Left ventricle myocardium inferior (tissue), 1 donor: ENCODE data around the gene ATP8B1. TPM values are rescaled to one million over a fixed set of nuclear protein-coding genes. Genes with fewer than 3 reads are reported as not detected.

Experiments used
- DNase-seq: peaks from one replicate; pipeline ENCODE4 v3.0.0-alpha.2; 2020
- H3K27ac ChIP-seq: fragments of 200-600 bp; replicated peaks from 2 replicates; pipeline ENCODE4 v1.8.0; 2021
- H3K27me3 ChIP-seq: fragments of 200-600 bp; 2 replicates; pipeline ENCODE4 v1.8.0; 2021; ENCODE audit warnings: low read depth
- H3K36me3 ChIP-seq: fragments of 200-600 bp; 2 replicates; pipeline ENCODE4 v1.8.0; 2021
- H3K4me1 ChIP-seq: fragments of 200-600 bp; 2 replicates; pipeline ENCODE4 v1.8.0; 2021
- H3K4me3 ChIP-seq: fragments of 200-600 bp; 2 replicates; pipeline ENCODE4 v1.8.0; 2021; ENCODE audit warnings: mild to moderate bottlenecking, moderate library complexity
- H3K9me3 ChIP-seq: fragments of 200-600 bp; replicated peaks from 2 replicates; pipeline ENCODE4 v1.8.0; 2021
- CTCF ChIP-seq: fragments of 200-600 bp; IDR thresholded peaks from 2 replicates; pipeline ENCODE4 v1.8.0; 2021; ENCODE audit warnings: antibody characterized with exemption, mild to moderate bottlenecking, borderline replicate concordance
- intact Hi-C: fragments of 100-400 bp; cut with micrococcal nuclease; formaldehyde crosslinking; loops from one replicate; pipeline ENCODE4 v1.11.0; 2022
- total RNA-seq: library from RNA; stranded (reverse); fragmentation: NEBNext Ultra II Directional; extraction: Animal tissue kit (Norgen Biotek cat#: 25700); gene quantifications from one replicate; pipeline ENCODE4 v1.2.1, GENCODE V29; 2021
- donor health status: DM: no; HTN: yes; CAD: no; lungs with severe emphysema.

ATP8B1 gene
- total RNA-seq, 1 donor from 2014 or later: 8.6 TPM

- Histone ChIP-seq H3K4me1 (no peaks in the 10 kb centered on the region), H3K9me3 (peaks cover 8% of the 10 kb centered on the region), H3K27me3 (no peaks in the 10 kb centered on the region), H3K27ac (no peak overlapping the region), H3K4me3 (no peak overlapping the region), H3K36me3 (no peaks in the 10 kb centered on the region)
- no peak for DNase-seq
- intact Hi-C loops: no loop called here
- no peak for TF ChIP-seq CTCF
These were observed 33.4 kb upstream of the ATP8B1 start for GRCh38 chr18:57836557-57836956.

- TF ChIP-seq CTCF: no peak
- no peak overlapping the region for H3K27ac ChIP-seq
- intact Hi-C loops: no loop called here
These were observed 32.8 kb upstream of the ATP8B1 start for GRCh38 chr18:57835904-57836303.

GRCh38 chr18:57834616-57835015 lies 31.5 kb upstream of the ATP8B1 start:
- Histone ChIP-seq H3K36me3 (no peaks in the 10 kb centered on the region), H3K4me3 (no peak overlapping the region), H3K27me3 (no peaks in the 10 kb centered on the region), H3K27ac (no peak overlapping the region), H3K4me1 (no peaks in the 10 kb centered on the region), H3K9me3 (peaks cover 9% of the 10 kb centered on the region)
- intact Hi-C loops: no loop called here
- DNase-seq: no peak
- no peak for TF ChIP-seq CTCF

More at GRCh38 chr18:57835904-57836303, 32.8 kb upstream of the ATP8B1 start:
- no peaks in the 10 kb centered on the region for H3K4me1 ChIP-seq
- no peak overlapping the region for H3K4me3 ChIP-seq
- DNase-seq: no peak
- no peaks in the 10 kb centered on the region for H3K27me3 ChIP-seq
- no peaks in the 10 kb centered on the region for H3K36me3 ChIP-seq
- H3K9me3 ChIP-seq: peaks cover 9% of the 10 kb centered on the region

GRCh38 chr18:57833441-57834101 lies 30.5 kb upstream of the ATP8B1 start:
- Histone ChIP-seq H3K27me3 (no peaks in the 10 kb centered on the region), H3K9me3 (peaks cover 9% of the 10 kb centered on the region), H3K36me3 (no peaks in the 10 kb centered on the region), H3K27ac (no peak overlapping the region), H3K4me3 (no peak overlapping the region), H3K4me1 (no peaks in the 10 kb centered on the region)
- TF ChIP-seq CTCF: no peak
- intact Hi-C loops: no loop called here
- no peak for DNase-seq

- H3K36me3 ChIP-seq: no peaks in the 10 kb centered on the region
- DNase-seq: no peak
- H3K27ac ChIP-seq: no peak overlapping the region
- H3K4me1 ChIP-seq: no peaks in the 10 kb centered on the region
- intact Hi-C loops: no loop called here
- no peaks in the 10 kb centered on the region for H3K27me3 ChIP-seq
- peaks cover 9% of the 10 kb centered on the region for H3K9me3 ChIP-seq
- H3K4me3 ChIP-seq: no peak overlapping the region
- no peak for TF ChIP-seq CTCF
These were observed 29.6 kb upstream of the ATP8B1 start for GRCh38 chr18:57832730-57833129.
